HepG2 (cell line): ENCODE results near the gene GPT2. TPM values are rescaled to one million over a fixed set of nuclear protein-coding genes. Genes with fewer than 3 reads are reported as not detected.

ENCODE experiments used
- FOXJ3 ChIP-seq: sonication (generic); formaldehyde crosslinking; IDR thresholded peaks from 2 replicates; pipeline ENCODE4 v1.4.0; 2020; ENCODE audit warnings: missing genetic modification reagents, mild to moderate bottlenecking, borderline replicate concordance
- HNRNPLL ChIP-seq: fragments of 200-400 bp; formaldehyde crosslinking; IDR thresholded peaks from 2 replicates; pipeline ENCODE4 v1.6.1; 2017; ENCODE audit warnings: mild to moderate bottlenecking, low read depth, low read length; ENCODE audit not compliant: poor library complexity, severe bottlenecking
- NPAS2 ChIP-seq: sonication (generic); formaldehyde crosslinking; IDR thresholded peaks from 2 replicates; pipeline ENCODE4 v1.8.0; 2022; ENCODE audit warnings: mild to moderate bottlenecking, missing genetic modification reagents, borderline replicate concordance
- U2AF1 ChIP-seq: fragments of 200-400 bp; formaldehyde crosslinking; optimal IDR thresholded peaks from 2 replicates; pipeline ENCODE3; 2017; ENCODE audit warnings: mild to moderate bottlenecking, low read depth, low read length
- XBP1 ChIP-seq: sonication (generic); formaldehyde crosslinking; IDR thresholded peaks from 2 replicates; pipeline ENCODE4 v1.5.0; 2020; ENCODE audit warnings: missing genetic modification reagents
- polyA plus RNA-seq, 8 experiments: library from polyadenylated mRNA; depleted of rRNA in 3 of 8; stranded (reverse) in 7 of 8; unstranded in 1 of 8; fragments of >200 nt; fragmentation: Illumina TruSeq in 4 of 8; extraction: Trizol in 4 of 8; gene quantifications; 2 replicates each; pipeline versions ENCODE4 v1.2.1 to v1.2.3, GENCODE V29; 2011 to 2016; ENCODE audit warnings: low read depth in 4 of 8, missing spikeins in 1 of 8, mixed read lengths in 1 of 8; ENCODE audit not compliant: insufficient read depth in 1 of 8
- total RNA-seq, 5 experiments: library from RNA; depleted of rRNA; stranded (reverse); fragments of >200 nt; fragmentation: Illumina TruSeq; extraction: Trizol; gene quantifications; 2 replicates each; pipeline ENCODE4 v1.2.3, GENCODE V29; 2016; ENCODE audit warnings: low read depth in 1 of 5
- TF ChIP-seq, protein P1 (sequence below): sonication (generic); formaldehyde crosslinking; IDR thresholded peaks from 2 replicates; pipeline ENCODE4 v1.5.0; 2020; ENCODE audit warnings: mild to moderate bottlenecking, missing genetic modification reagents, borderline replicate concordance
- TF ChIP-seq, protein P2 (sequence below): sonication (generic); formaldehyde crosslinking; IDR thresholded peaks from 2 replicates; pipeline ENCODE4 v1.5.0; 2020; ENCODE audit warnings: missing genetic modification reagents
- TF ChIP-seq, protein P3 (sequence below): sonication (generic); formaldehyde crosslinking; IDR thresholded peaks from 2 replicates; pipeline ENCODE4 v1.8.0; 2022; ENCODE audit warnings: mild to moderate bottlenecking, missing genetic modification reagents
- TF ChIP-seq, protein P4 (sequence below): sonication (generic); formaldehyde crosslinking; IDR thresholded peaks from 2 replicates; pipeline ENCODE4 v1.5.1; 2020; ENCODE audit warnings: mild to moderate bottlenecking, missing genetic modification reagents, borderline replicate concordance
- TF ChIP-seq, protein P5 (sequence below): sonication (generic); formaldehyde crosslinking; IDR thresholded peaks from 2 replicates; pipeline ENCODE4 v1.4.0; 2020; ENCODE audit warnings: missing genetic modification reagents

The GPT2 gene
- total and polyA plus RNA-seq, 2 of the 13 experiments (the other 11 are each of a cell fraction or from before 2014, with no cell fraction given): 138 to 267 TPM

DNA sequence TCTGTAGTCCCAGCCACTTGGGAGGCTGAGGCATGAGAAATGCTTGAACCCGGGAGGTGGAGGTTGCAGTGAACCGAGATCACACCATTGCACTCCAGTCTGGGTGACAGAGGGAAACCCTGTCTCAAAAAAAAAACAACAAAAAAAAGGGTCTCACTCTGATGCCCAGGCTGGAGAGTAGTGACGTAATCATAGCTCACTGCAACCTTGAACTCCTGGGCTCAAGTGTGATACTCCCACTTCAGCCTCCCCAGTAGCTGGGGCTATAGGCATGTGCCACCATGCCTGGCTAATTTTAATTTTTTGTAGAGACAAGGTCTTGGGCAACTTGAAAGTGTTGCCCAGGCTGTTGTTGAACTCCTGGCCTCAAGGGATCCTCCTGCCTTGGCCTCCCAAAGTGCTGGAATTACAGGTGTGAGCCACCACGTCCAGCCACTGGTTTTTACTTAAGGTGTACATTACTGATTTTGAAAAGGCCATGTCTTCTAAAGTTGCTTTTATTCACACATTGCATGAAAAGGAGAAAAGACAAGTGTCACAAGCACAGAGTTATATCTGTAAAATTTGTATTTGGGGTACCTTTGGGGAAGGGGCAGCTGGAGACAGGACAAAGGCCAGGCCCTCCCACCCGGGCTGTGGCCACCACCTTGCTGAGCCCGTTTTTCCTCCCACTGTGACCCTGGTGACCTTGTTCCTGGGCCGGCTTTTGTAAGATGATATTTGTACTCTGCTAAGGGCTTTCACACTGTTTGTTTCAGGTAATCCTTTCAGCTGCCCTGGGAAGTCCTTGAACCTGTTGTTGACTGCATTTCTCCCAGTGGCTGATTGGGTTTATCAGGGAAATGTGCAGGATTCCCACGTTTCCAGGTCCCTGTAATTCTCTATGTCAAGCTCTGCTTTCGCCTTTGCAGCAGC lies 11.5 kb downstream of the GPT2 start (continued):
- TF ChIP-seq, protein P1, sequence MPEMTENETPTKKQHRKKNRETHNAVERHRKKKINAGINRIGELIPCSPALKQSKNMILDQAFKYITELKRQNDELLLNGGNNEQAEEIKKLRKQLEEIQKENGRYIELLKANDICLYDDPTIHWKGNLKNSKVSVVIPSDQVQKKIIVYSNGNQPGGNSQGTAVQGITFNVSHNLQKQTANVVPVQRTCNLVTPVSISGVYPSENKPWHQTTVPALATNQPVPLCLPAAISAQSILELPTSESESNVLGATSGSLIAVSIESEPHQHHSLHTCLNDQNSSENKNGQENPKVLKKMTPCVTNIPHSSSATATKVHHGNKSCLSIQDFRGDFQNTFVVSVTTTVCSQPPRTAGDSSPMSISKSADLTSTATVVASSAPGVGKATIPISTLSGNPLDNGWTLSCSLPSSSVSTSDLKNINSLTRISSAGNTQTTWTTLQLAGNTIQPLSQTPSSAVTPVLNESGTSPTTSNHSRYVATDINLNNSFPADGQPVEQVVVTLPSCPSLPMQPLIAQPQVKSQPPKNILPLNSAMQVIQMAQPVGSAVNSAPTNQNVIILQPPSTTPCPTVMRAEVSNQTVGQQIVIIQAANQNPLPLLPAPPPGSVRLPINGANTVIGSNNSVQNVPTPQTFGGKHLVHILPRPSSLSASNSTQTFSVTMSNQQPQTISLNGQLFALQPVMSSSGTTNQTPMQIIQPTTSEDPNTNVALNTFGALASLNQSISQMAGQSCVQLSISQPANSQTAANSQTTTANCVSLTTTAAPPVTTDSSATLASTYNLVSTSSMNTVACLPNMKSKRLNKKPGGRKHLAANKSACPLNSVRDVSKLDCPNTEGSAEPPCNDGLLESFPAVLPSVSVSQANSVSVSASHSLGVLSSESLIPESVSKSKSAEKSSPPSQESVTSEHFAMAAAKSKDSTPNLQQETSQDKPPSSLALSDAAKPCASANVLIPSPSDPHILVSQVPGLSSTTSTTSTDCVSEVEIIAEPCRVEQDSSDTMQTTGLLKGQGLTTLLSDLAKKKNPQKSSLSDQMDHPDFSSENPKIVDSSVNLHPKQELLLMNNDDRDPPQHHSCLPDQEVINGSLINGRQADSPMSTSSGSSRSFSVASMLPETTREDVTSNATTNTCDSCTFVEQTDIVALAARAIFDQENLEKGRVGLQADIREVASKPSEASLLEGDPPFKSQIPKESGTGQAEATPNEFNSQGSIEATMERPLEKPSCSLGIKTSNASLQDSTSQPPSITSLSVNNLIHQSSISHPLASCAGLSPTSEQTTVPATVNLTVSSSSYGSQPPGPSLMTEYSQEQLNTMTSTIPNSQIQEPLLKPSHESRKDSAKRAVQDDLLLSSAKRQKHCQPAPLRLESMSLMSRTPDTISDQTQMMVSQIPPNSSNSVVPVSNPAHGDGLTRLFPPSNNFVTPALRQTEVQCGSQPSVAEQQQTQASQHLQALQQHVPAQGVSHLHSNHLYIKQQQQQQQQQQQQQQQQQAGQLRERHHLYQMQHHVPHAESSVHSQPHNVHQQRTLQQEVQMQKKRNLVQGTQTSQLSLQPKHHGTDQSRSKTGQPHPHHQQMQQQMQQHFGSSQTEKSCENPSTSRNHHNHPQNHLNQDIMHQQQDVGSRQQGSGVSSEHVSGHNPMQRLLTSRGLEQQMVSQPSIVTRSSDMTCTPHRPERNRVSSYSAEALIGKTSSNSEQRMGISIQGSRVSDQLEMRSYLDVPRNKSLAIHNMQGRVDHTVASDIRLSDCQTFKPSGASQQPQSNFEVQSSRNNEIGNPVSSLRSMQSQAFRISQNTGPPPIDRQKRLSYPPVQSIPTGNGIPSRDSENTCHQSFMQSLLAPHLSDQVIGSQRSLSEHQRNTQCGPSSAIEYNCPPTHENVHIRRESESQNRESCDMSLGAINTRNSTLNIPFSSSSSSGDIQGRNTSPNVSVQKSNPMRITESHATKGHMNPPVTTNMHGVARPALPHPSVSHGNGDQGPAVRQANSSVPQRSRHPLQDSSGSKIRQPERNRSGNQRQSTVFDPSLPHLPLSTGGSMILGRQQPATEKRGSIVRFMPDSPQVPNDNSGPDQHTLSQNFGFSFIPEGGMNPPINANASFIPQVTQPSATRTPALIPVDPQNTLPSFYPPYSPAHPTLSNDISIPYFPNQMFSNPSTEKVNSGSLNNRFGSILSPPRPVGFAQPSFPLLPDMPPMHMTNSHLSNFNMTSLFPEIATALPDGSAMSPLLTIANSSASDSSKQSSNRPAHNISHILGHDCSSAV (CRISPR knock-in tag): no peak; the same call in 1 of the 2 replicates
- TF ChIP-seq NPAS2 (CRISPR knock-in tag) (no peak), XBP1 (CRISPR knock-in tag) (no peak), U2AF1 (no peak), FOXJ3 (CRISPR knock-in tag) (peak; percentile 93), HNRNPLL (no peak)
- TF ChIP-seq, protein P2, sequence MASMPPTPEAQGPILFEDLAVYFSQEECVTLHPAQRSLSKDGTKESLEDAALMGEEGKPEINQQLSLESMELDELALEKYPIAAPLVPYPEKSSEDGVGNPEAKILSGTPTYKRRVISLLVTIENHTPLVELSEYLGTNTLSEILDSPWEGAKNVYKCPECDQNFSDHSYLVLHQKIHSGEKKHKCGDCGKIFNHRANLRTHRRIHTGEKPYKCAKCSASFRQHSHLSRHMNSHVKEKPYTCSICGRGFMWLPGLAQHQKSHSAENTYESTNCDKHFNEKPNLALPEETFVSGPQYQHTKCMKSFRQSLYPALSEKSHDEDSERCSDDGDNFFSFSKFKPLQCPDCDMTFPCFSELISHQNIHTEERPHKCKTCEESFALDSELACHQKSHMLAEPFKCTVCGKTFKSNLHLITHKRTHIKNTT (CRISPR knock-in tag): 0 out of 2 replicates have a peak, but pooled peaks have one; percentile 51
- TF ChIP-seq, protein P3, sequence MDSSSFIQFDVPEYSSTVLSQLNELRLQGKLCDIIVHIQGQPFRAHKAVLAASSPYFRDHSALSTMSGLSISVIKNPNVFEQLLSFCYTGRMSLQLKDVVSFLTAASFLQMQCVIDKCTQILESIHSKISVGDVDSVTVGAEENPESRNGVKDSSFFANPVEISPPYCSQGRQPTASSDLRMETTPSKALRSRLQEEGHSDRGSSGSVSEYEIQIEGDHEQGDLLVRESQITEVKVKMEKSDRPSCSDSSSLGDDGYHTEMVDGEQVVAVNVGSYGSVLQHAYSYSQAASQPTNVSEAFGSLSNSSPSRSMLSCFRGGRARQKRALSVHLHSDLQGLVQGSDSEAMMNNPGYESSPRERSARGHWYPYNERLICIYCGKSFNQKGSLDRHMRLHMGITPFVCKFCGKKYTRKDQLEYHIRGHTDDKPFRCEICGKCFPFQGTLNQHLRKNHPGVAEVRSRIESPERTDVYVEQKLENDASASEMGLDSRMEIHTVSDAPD (CRISPR knock-in tag): no peak
- TF ChIP-seq, protein P4, sequence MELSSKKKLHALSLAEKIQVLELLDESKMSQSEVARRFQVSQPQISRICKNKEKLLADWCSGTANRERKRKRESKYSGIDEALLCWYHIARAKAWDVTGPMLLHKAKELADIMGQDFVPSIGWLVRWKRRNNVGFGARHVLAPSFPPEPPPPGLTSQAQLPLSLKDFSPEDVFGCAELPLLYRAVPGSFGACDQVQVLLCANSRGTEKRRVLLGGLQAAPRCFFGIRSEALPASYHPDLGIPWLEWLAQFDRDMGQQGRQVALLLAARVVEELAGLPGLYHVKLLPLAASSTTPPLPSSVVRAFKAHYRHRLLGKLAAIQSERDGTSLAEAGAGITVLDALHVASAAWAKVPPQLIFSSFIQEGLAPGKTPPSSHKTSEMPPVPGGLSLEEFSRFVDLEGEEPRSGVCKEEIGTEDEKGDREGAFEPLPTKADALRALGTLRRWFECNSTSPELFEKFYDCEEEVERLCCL (CRISPR knock-in tag): no peak
- TF ChIP-seq, protein P5, sequence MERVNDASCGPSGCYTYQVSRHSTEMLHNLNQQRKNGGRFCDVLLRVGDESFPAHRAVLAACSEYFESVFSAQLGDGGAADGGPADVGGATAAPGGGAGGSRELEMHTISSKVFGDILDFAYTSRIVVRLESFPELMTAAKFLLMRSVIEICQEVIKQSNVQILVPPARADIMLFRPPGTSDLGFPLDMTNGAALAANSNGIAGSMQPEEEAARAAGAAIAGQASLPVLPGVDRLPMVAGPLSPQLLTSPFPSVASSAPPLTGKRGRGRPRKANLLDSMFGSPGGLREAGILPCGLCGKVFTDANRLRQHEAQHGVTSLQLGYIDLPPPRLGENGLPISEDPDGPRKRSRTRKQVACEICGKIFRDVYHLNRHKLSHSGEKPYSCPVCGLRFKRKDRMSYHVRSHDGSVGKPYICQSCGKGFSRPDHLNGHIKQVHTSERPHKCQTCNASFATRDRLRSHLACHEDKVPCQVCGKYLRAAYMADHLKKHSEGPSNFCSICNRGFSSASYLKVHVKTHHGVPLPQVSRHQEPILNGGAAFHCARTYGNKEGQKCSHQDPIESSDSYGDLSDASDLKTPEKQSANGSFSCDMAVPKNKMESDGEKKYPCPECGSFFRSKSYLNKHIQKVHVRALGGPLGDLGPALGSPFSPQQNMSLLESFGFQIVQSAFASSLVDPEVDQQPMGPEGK (CRISPR knock-in tag): peak; percentile 82
